Vagina (tissue), 2 donors: ENCODE data around the gene ROCK1. TPM values are rescaled to one million over a fixed set of nuclear protein-coding genes. Genes with fewer than 3 reads are reported as not detected.

Source experiments
- DNase-seq, 2 donors: peaks; one replicate each; pipeline ENCODE4 v3.0.0-alpha.2; 2017; ENCODE audit errors: extremely low spot score in 2 of 2
- H3K27ac ChIP-seq: fragments of 200-600 bp; sonication (generic); one replicate; pipeline ENCODE4 v1.5.1; 2019
- H3K27me3 ChIP-seq: fragments of 200-600 bp; sonication (generic); one replicate; pipeline ENCODE4 v1.5.1; 2019
- H3K36me3 ChIP-seq, 2 donors: fragments of 200-600 bp; sonication (generic); one replicate each; pipeline ENCODE4 v1.5.1; 2017 to 2019
- H3K4me1 ChIP-seq: fragments of 200-600 bp; sonication (generic); one replicate; pipeline ENCODE4 v1.5.1; 2019
- H3K4me3 ChIP-seq, 2 donors: fragments of 200-600 bp; sonication (generic); 1 replicate in 1 of 2; 2 replicates in 1 of 2; pipeline ENCODE4 v1.5.1; 2016 to 2019
- H3K9me3 ChIP-seq: fragments of 200-600 bp; sonication (generic); one replicate; pipeline ENCODE4 v1.5.1; 2019
- CTCF ChIP-seq, 3 experiments: fragments of 450-650 bp in 2 of 3; fragments of 200-600 bp in 1 of 3; sonication (generic) in 1 of 3; IDR thresholded peaks; one replicate each; pipeline ENCODE4 v1.5.1; 2017 to 2019; ENCODE audit warnings: antibody characterized with exemption in 3 of 3, mild to moderate bottlenecking in 2 of 3, moderate library complexity in 2 of 3
- POLR2A ChIP-seq, 2 donors: fragments of 450-650 bp; IDR thresholded peaks; one replicate each; pipeline ENCODE4 v1.6.1; 2017; ENCODE audit warnings: antibody characterized with exemption in 2 of 2, mild to moderate bottlenecking in 2 of 2, moderate library complexity in 2 of 2
- POLR2AphosphoS5 ChIP-seq, 2 donors: sonication (generic); formaldehyde crosslinking; IDR thresholded peaks; one replicate each; pipeline ENCODE4 v1.9.0; 2017; ENCODE audit warnings: antibody characterized with exemption in 2 of 2, mild to moderate bottlenecking in 2 of 2, low read depth in 1 of 2; ENCODE audit not compliant: insufficient read depth in 1 of 2
- intact Hi-C: fragments of 100-400 bp; cut with DNase I; formaldehyde crosslinking; loops from one replicate; pipeline ENCODE4 v1.15.1; 2023
- total RNA-seq: library from RNA; depleted of rRNA; stranded (reverse); fragments of >200 nt; gene quantifications from one replicate; pipeline ENCODE4 v1.2.3, GENCODE V29; 2016

ROCK1 gene
- total RNA-seq, 1 donor from 2014 or later: 39.0 TPM

- Histone ChIP-seq H3K4me3 (no peak overlapping the region), H3K36me3 (no peaks in the 10 kb centered on the region), H3K27me3 (no peaks in the 10 kb centered on the region), H3K27ac (no peak overlapping the region), H3K4me1 (no peaks in the 10 kb centered on the region), H3K9me3 (no peaks in the 10 kb centered on the region)
- intact Hi-C loops: no loop called here
- TF ChIP-seq POLR2AphosphoS5 (IDR thresholded peaks at IDR 0.05; ENCODE audit: insufficient read depth in 1 of 2, low read depth in 1 of 2) (no peak), CTCF (IDR thresholded peaks at IDR 0.05) (no peak), POLR2A (IDR thresholded peaks at IDR 0.05) (no peak)
- no peak for DNase-seq
Observed at GRCh38 chr18:21129566-21130216, 18.1 kb upstream of the ROCK1 start.

GRCh38 chr18:21123290-21123926 lies 11.8 kb upstream of the ROCK1 start:
- TF ChIP-seq CTCF (IDR thresholded peaks at IDR 0.05) (no peak), POLR2A (IDR thresholded peaks at IDR 0.05) (no peak), POLR2AphosphoS5 (IDR thresholded peaks at IDR 0.05; ENCODE audit: insufficient read depth in 1 of 2, low read depth in 1 of 2) (no peak)
- no peak for DNase-seq
- Histone ChIP-seq H3K27ac (no peak overlapping the region), H3K27me3 (no peaks in the 10 kb centered on the region), H3K36me3 (no peaks in the 10 kb centered on the region), H3K9me3 (no peaks in the 10 kb centered on the region), H3K4me3 (no peak overlapping the region), H3K4me1 (peaks cover 2% of the 10 kb centered on the region)
- intact Hi-C loops: no loop called here

GRCh38 chr18:21118806-21119205 lies 7.2 kb upstream of the ROCK1 start:
- no peaks in the 10 kb centered on the region for H3K9me3 ChIP-seq
- peaks cover 7% of the 10 kb centered on the region for H3K4me1 ChIP-seq
- no peaks in the 10 kb centered on the region for H3K36me3 ChIP-seq
- H3K4me3 ChIP-seq: no peak overlapping the region
- no peaks in the 10 kb centered on the region for H3K27me3 ChIP-seq
- intact Hi-C loops: no loop called here
- TF ChIP-seq CTCF (IDR thresholded peaks at IDR 0.05) (no peak), POLR2AphosphoS5 (IDR thresholded peaks at IDR 0.05; ENCODE audit: insufficient read depth in 1 of 2, low read depth in 1 of 2) (no peak), POLR2A (IDR thresholded peaks at IDR 0.05) (no peak)
- DNase-seq: no peak
- no peak overlapping the region for H3K27ac ChIP-seq

GRCh38 chr18:21117409-21118131 lies 6.0 kb upstream of the ROCK1 start:
- Histone ChIP-seq H3K36me3 (no peaks in the 10 kb centered on the region), H3K4me1 (peaks cover 13% of the 10 kb centered on the region), H3K27ac (peak overlapping the region; percentile 55), H3K4me3 (no peak overlapping the region), H3K27me3 (no peaks in the 10 kb centered on the region), H3K9me3 (no peaks in the 10 kb centered on the region)
- TF ChIP-seq CTCF (IDR thresholded peaks at IDR 0.05) (no peak), POLR2A (IDR thresholded peaks at IDR 0.05) (no peak), POLR2AphosphoS5 (IDR thresholded peaks at IDR 0.05; ENCODE audit: insufficient read depth in 1 of 2, low read depth in 1 of 2) (no peak)
- no peak for DNase-seq
- intact Hi-C loops: no loop called here
